Dendritic cell treated with granulocyte-macrophage colony-stimulating factor and Interleukin-4, amounts not matched to agents 40 ng/mL and 50 ng/mL, for 4 days (primary cell): ENCODE data around the gene SYNC.
A peak's percentile ranks its signal among the peaks of the same experiment; 100 is the strongest.
"Not testable (repeated sequence)": the region's sequence is repeated elsewhere in the genome, so short reads cannot be mapped to it uniquely, and the experiment has no call there.

Experiments used
- H3K27ac Mint-ChIP-seq: one replicate; pipeline ENCODE4 v1.8.0; 2022; ENCODE audit warnings: mild to moderate bottlenecking, mixed read lengths
- H3K27me3 Mint-ChIP-seq: one replicate; pipeline ENCODE4 v1.8.0; 2022; ENCODE audit warnings: mild to moderate bottlenecking, mixed read lengths
- H3K36me3 Mint-ChIP-seq: one replicate; pipeline ENCODE4 v1.8.0; 2022; ENCODE audit warnings: low read depth, mixed read lengths
- H3K4me1 Mint-ChIP-seq: one replicate; pipeline ENCODE4 v1.8.0; 2022; ENCODE audit warnings: low read depth, mixed read lengths
- H3K4me3 Mint-ChIP-seq: one replicate; pipeline ENCODE4 v1.8.0; 2022; ENCODE audit warnings: mild to moderate bottlenecking, moderate library complexity, mixed read lengths
- H3K9me3 Mint-ChIP-seq: one replicate; pipeline ENCODE4 v1.8.0; 2022; ENCODE audit warnings: mixed read lengths
- intact Hi-C: fragments of 100-400 bp; cut with micrococcal nuclease; formaldehyde crosslinking; loops from one replicate; pipeline ENCODE4 v1.15.0; 2022

Gene SYNC

DNA sequence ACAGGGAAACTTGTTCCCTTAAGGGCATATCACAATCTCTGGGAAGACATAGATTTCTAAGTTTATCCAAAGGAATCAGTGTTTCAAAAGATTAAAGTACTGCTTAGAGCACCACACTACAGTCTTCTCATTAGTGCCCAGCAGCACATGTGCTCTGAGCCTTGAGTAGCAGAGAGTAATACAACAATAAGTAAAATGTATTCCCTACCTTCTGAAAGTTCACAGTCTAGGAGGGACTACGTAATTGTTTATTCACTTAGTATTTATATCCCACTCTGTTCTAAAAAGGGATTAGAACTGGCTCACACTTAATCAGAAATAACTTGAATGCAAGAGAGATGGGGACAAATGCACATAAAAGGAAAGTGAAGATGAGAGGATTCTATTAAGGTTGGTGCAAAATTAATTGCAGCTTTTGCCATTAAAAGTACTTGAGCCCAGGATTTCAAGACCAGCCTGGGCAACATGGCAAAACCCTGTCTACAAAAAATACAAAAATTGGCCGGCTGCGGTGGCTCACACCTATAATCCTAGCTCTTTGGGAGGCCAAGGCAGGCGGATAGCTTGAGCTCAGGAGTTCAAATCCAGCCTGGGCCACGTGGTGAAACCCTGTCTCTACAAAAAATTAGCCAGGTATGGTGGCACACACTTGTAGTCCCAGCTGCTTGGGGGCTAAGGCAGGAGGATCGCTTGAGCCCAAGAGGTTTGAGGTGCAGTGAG, 9.0 kb downstream of the SYNC start:
- H3K36me3 Mint-ChIP-seq = peaks cover 12% of the 10 kb centered on the region
- H3K27me3 Mint-ChIP-seq = peaks cover 2% of the 10 kb centered on the region
- no peaks in the 10 kb centered on the region for H3K9me3 Mint-ChIP-seq
- peaks cover 22% of the 10 kb centered on the region for H3K4me1 Mint-ChIP-seq
- intact Hi-C loops = no loop called here
- H3K4me3 Mint-ChIP-seq = no peak overlapping the region
- no peak overlapping the region for H3K27ac Mint-ChIP-seq

- no peak overlapping the region for H3K4me3 Mint-ChIP-seq
- no peaks in the 10 kb centered on the region for H3K27me3 Mint-ChIP-seq
- no peaks in the 10 kb centered on the region for H3K4me1 Mint-ChIP-seq
- intact Hi-C loops = no loop called here
- no peak overlapping the region for H3K27ac Mint-ChIP-seq
- H3K9me3 Mint-ChIP-seq = no peaks in the 10 kb centered on the region
- H3K36me3 Mint-ChIP-seq = peaks cover 70% of the 10 kb centered on the region
These were observed 16.2 kb downstream of the SYNC start for GRCh38 chr1:32686387-32686786.

DNA sequence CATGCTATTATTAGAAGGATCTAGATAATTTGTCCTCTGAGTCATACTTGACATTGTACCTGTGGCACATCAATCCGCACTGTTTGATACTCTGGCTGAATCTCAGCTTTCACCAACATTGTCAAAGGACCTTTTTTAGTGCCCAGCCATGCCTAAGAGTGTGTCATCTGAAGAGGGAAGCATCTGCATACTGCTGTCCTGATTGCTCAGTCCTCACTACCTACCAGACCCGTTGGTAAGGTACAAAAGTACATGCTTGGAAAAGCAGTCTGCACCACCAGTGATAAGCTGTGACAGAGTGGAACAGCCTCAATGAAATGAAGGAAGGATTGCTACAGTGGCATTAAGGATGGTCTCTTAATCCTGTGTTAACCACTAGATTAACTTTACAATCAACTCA, 17.1 kb downstream of the SYNC start:
- Mint-ChIP-seq H3K4me1 (no peaks in the 10 kb centered on the region), H3K9me3 (no peaks in the 10 kb centered on the region), H3K4me3 (no peak overlapping the region), H3K27ac (no peak overlapping the region), H3K27me3 (no peaks in the 10 kb centered on the region), H3K36me3 (peaks cover 78% of the 10 kb centered on the region)
- intact Hi-C loops = no loop called here

GRCh38 chr1:32684167-32684811, 18.3 kb downstream of the SYNC start:
- no peaks in the 10 kb centered on the region for H3K27me3 Mint-ChIP-seq
- no peaks in the 10 kb centered on the region for H3K9me3 Mint-ChIP-seq
- intact Hi-C loops = no loop called here
- H3K27ac Mint-ChIP-seq = no peak overlapping the region
- H3K4me1 Mint-ChIP-seq = no peaks in the 10 kb centered on the region
- H3K36me3 Mint-ChIP-seq = peaks cover 81% of the 10 kb centered on the region
- H3K4me3 Mint-ChIP-seq = no peak overlapping the region

DNA sequence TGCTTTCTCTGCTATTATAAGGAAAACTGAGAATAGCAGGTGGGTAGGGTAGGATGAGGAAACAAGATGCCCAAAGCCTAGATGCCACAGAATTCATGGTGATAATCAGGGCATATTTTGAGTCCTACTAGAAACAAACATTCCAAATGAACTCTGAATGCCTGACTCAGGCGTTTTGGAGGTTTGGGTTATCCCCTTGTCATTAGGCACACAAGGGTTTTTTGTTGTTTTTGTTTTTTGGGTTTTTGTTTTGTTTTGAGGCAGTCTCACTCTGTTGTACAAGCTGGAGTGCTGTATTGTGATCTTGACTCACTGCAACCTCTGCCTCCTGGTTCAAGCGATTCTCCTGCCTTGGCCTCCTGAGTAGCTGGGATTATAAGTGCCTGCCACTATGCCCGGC, 19.2 kb downstream of the SYNC start:
- peaks cover 88% of the 10 kb centered on the region for H3K36me3 Mint-ChIP-seq
- H3K4me1 Mint-ChIP-seq = no peaks in the 10 kb centered on the region
- H3K27ac Mint-ChIP-seq = no peak overlapping the region
- H3K4me3 Mint-ChIP-seq = no peak overlapping the region
- no peaks in the 10 kb centered on the region for H3K27me3 Mint-ChIP-seq
- intact Hi-C loops = no loop called here
- H3K9me3 Mint-ChIP-seq = no peaks in the 10 kb centered on the region

DNA sequence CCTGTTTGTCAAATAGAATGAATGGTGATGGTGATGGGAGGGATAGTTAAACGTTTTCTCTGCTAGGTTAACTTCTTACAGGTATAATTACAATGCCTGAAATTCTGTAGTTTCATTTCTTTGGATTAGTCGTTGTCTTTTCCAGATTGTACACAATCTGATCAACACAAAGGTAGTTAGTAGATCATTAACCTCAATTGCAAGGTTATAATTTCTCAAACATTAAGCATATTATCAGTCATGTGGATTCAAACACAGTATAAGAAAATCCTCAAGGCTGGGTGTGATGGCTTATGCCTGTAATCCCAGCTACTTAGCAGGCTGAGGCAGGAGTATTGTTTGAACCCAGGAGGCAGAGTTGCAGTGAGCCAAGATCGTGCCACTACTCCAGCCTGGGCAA, 20.6 kb downstream of the SYNC start:
- H3K4me1 Mint-ChIP-seq = no peaks in the 10 kb centered on the region
- no peak overlapping the region for H3K4me3 Mint-ChIP-seq
- no peaks in the 10 kb centered on the region for H3K9me3 Mint-ChIP-seq
- H3K36me3 Mint-ChIP-seq = peaks cover 91% of the 10 kb centered on the region
- no peaks in the 10 kb centered on the region for H3K27me3 Mint-ChIP-seq
- intact Hi-C loops = no loop called here
- H3K27ac Mint-ChIP-seq = no peak overlapping the region

DNA sequence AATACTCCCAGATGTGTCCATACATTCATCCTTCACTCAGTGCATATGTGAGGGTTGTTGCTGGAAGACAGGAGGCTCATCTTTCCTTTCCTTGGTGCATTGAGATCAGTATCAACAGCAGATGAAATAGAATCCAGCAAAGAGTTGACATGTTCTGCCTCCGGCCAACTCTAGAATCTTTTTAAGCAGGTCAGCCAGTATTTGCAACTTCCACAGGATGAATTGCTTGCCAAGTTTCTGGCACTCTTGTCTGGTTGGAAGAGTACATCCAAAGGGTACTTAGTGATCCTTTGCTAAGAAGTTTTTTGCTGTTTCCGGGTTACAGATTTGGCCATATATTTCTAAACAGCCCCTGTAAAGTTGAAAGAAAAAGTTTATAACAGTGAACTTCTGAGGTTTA, 21.1 kb downstream of the SYNC start:
- Mint-ChIP-seq H3K27me3 (no peaks in the 10 kb centered on the region), H3K27ac (no peak overlapping the region), H3K4me3 (no peak overlapping the region), H3K36me3 (peaks cover 94% of the 10 kb centered on the region), H3K4me1 (no peaks in the 10 kb centered on the region), H3K9me3 (no peaks in the 10 kb centered on the region)
- intact Hi-C loops = no loop called here

DNA sequence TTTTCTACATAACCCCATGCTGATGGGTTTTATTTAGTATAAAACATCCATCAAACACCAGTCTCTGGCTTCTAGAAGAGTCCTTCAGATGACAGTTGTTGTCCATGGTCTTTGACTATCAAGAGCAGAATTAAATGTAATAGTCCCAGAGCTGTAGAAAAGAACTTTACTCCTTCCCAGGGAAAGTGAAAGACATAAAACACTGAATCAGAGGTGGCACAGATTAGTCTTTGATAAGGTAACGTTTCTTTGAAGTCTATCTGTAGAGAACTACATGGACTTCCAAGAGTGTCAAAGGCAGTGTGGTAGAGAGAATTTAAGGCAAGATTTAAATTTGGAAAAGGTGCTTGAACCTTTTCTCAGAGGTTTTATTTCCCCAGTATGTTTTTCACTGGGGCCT, 21.9 kb downstream of the SYNC start:
- no peaks in the 10 kb centered on the region for H3K9me3 Mint-ChIP-seq
- intact Hi-C loops = no loop called here
- H3K4me1 Mint-ChIP-seq = no peaks in the 10 kb centered on the region
- H3K4me3 Mint-ChIP-seq = no peak overlapping the region
- no peak overlapping the region for H3K27ac Mint-ChIP-seq
- H3K36me3 Mint-ChIP-seq = peaks cover 94% of the 10 kb centered on the region
- H3K27me3 Mint-ChIP-seq = no peaks in the 10 kb centered on the region

GRCh38 chr1:32679993-32680392, 22.6 kb downstream of the SYNC start:
- H3K4me3 Mint-ChIP-seq, intact Hi-C loops, H3K27me3 Mint-ChIP-seq, H3K9me3 Mint-ChIP-seq, H3K4me1 Mint-ChIP-seq, H3K27ac Mint-ChIP-seq: not testable (repeated sequence)
- peaks cover 94% of the 10 kb centered on the region for H3K36me3 Mint-ChIP-seq

GRCh38 chr1:32676945-32677344, 25.6 kb downstream of the SYNC start:
- peaks cover 96% of the 10 kb centered on the region for H3K36me3 Mint-ChIP-seq
- intact Hi-C loops = no loop called here
- H3K27ac Mint-ChIP-seq = no peak overlapping the region
- no peaks in the 10 kb centered on the region for H3K27me3 Mint-ChIP-seq
- no peaks in the 10 kb centered on the region for H3K4me1 Mint-ChIP-seq
- H3K4me3 Mint-ChIP-seq = no peak overlapping the region
- H3K9me3 Mint-ChIP-seq = no peaks in the 10 kb centered on the region

- H3K4me1 Mint-ChIP-seq, intact Hi-C loops, H3K9me3 Mint-ChIP-seq, H3K27me3 Mint-ChIP-seq, H3K27ac Mint-ChIP-seq, H3K4me3 Mint-ChIP-seq: not testable (repeated sequence)
- peaks cover 100% of the 10 kb centered on the region for H3K36me3 Mint-ChIP-seq
These were observed 33.9 kb downstream of the SYNC start for GRCh38 chr1:32668716-32669115.

- H3K4me3 Mint-ChIP-seq = no peak overlapping the region
- no peaks in the 10 kb centered on the region for H3K27me3 Mint-ChIP-seq
- H3K36me3 Mint-ChIP-seq = peaks cover 98% of the 10 kb centered on the region
- no peaks in the 10 kb centered on the region for H3K4me1 Mint-ChIP-seq
- no peaks in the 10 kb centered on the region for H3K9me3 Mint-ChIP-seq
- intact Hi-C loops = no loop called here
- peak overlapping the region; percentile 17 for H3K27ac Mint-ChIP-seq
These were observed 35.5 kb downstream of the SYNC start for GRCh38 chr1:32666901-32667566.

DNA sequence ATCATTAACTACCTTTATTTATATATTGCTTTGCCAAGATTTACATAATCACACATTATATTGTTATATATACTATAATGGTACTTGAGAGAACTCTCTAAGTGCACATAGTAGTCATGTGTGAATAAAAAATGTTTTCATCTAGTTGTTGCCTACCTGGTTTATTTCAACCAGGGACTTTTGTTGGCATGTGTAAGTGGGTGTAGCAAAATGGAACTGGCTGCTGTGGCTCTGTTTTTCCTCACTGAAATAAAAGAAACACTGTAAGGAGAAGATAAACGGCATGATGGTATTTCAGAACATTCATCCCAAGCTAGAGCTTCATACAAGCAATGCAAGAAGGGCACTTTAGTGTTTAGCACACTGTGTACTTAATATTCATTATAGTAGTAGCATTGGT, 36.7 kb downstream of the SYNC start:
- Mint-ChIP-seq H3K36me3 (peaks cover 98% of the 10 kb centered on the region), H3K9me3 (no peaks in the 10 kb centered on the region), H3K4me1 (no peaks in the 10 kb centered on the region), H3K27ac (no peak overlapping the region), H3K4me3 (no peak overlapping the region), H3K27me3 (no peaks in the 10 kb centered on the region)
- intact Hi-C loops = no loop called here

DNA sequence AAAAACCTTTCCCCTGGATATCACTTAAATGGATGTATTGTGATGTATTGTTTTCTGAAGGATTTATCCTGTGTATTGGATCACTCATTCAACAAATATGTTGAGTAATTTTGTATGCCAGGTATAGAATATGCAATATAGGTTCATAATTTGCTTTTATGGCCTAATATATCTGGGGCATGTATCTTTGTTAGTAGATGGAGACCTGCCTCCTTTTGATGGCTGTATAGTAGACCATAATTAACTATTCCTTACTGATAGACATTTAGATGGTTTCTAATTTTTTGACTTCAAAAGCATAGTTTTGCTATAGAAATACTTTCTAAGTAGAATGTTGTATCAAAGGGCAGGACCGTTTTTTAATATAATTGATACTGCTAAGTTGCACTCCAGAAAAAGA, 43.0 kb downstream of the SYNC start:
- H3K27ac Mint-ChIP-seq = no peak overlapping the region
- H3K9me3 Mint-ChIP-seq = no peaks in the 10 kb centered on the region
- intact Hi-C loops = loop anchor here (10.0 kb wide), 1 partner anchor 135 kb away; no protein-coding TSS in a partner anchor
- H3K4me1 Mint-ChIP-seq = peaks cover 14% of the 10 kb centered on the region
- no peak overlapping the region for H3K4me3 Mint-ChIP-seq
- H3K36me3 Mint-ChIP-seq = peaks cover 98% of the 10 kb centered on the region
- H3K27me3 Mint-ChIP-seq = no peaks in the 10 kb centered on the region
